Astrocyte (in vitro differentiated cells and primary cell): ENCODE results near the gene IRAK1. TPM values are rescaled to one million over a fixed set of nuclear protein-coding genes. Genes with fewer than 3 reads are reported as not detected.

Source experiments
- DNase-seq: peaks from one replicate; pipeline ENCODE4 v3.0.0-alpha.2; 2010; ENCODE audit warnings: low read depth
- FAIRE-seq: peaks from 2 replicates; lab custom pipeline; 2011; peaks lifted over from hg19 to GRCh38; lab: Jason Lieb, UNC
- H2AFZ ChIP-seq: 2 replicates; pipeline ENCODE4 v1.6.0; 2012; ENCODE audit warnings: low read depth, low read length, inconsistent platforms
- H3K27ac ChIP-seq: 2 replicates; pipeline ENCODE4 v1.5.1; 2011; ENCODE audit warnings: low read depth, low read length, inconsistent platforms
- H3K27me3 ChIP-seq: 2 replicates; pipeline ENCODE4 v1.6.0; 2011; ENCODE audit warnings: low read length, inconsistent platforms; ENCODE audit not compliant: insufficient read depth
- H3K36me3 ChIP-seq: 2 replicates; pipeline ENCODE4 v1.5.1; 2011; ENCODE audit warnings: low read length, inconsistent platforms; ENCODE audit not compliant: insufficient read depth
- H3K4me1 ChIP-seq: 2 replicates; pipeline ENCODE4 v1.5.1; 2011; ENCODE audit warnings: low read length, inconsistent platforms; ENCODE audit not compliant: insufficient read depth
- H3K4me2 ChIP-seq: 2 replicates; pipeline ENCODE4 v1.6.0; 2012; ENCODE audit warnings: low read length, inconsistent platforms
- H3K4me3 ChIP-seq: 2 replicates; pipeline ENCODE4 v1.5.1; 2011; ENCODE audit warnings: low read depth, mild to moderate bottlenecking, low read length, inconsistent platforms; ENCODE audit not compliant: insufficient read depth
- H3K79me2 ChIP-seq: 2 replicates; pipeline ENCODE4 v1.6.0; 2012; ENCODE audit warnings: mild to moderate bottlenecking, low read length, inconsistent platforms; ENCODE audit not compliant: insufficient read depth
- H3K9ac ChIP-seq: 2 replicates; pipeline ENCODE4 v1.6.0; 2012; ENCODE audit warnings: mild to moderate bottlenecking, low read length, inconsistent platforms
- H3K9me3 ChIP-seq: 2 replicates; pipeline ENCODE4 v1.5.1; 2012; ENCODE audit warnings: low read depth, mild to moderate bottlenecking, low read length, inconsistent platforms; ENCODE audit not compliant: insufficient read depth
- H4K20me1 ChIP-seq: 2 replicates; pipeline ENCODE4 v1.6.0; 2012; ENCODE audit warnings: low read length, inconsistent platforms; ENCODE audit not compliant: insufficient read depth
- H3K27ac Mint-ChIP-seq: one replicate; pipeline ENCODE4 v1.8.0; 2021; ENCODE audit warnings: mild to moderate bottlenecking, mixed read lengths; ENCODE audit not compliant: unreplicated experiment
- H3K27me3 Mint-ChIP-seq: one replicate; pipeline ENCODE4 v1.8.0; 2021; ENCODE audit warnings: low read depth, mixed read lengths; ENCODE audit not compliant: unreplicated experiment
- H3K36me3 Mint-ChIP-seq: one replicate; pipeline ENCODE4 v1.8.0; 2021; ENCODE audit warnings: low read depth, mixed read lengths; ENCODE audit not compliant: unreplicated experiment
- H3K4me1 Mint-ChIP-seq: one replicate; pipeline ENCODE4 v1.8.0; 2021; ENCODE audit warnings: low read depth, mixed read lengths; ENCODE audit not compliant: unreplicated experiment
- H3K4me3 Mint-ChIP-seq: one replicate; pipeline ENCODE4 v1.8.0; 2021; ENCODE audit warnings: mild to moderate bottlenecking, moderate library complexity, mixed read lengths; ENCODE audit not compliant: unreplicated experiment
- H3K9me3 Mint-ChIP-seq: one replicate; pipeline ENCODE4 v1.8.0; 2021; ENCODE audit warnings: mild to moderate bottlenecking, mixed read lengths; ENCODE audit not compliant: unreplicated experiment
- CTCF ChIP-seq: IDR thresholded peaks from 2 replicates; pipeline ENCODE4 v1.5.1; 2011; ENCODE audit warnings: low read depth, mild to moderate bottlenecking, inconsistent platforms, low read length, moderate library complexity; ENCODE audit not compliant: insufficient read depth
- EZH2 ChIP-seq: IDR thresholded peaks from 2 replicates; pipeline ENCODE4 v1.6.1; 2012; ENCODE audit warnings: mild to moderate bottlenecking, low read length, inconsistent platforms; ENCODE audit not compliant: insufficient read depth
- microRNA-seq: library from miRNA; unstranded; fragments of <30 nt; microRNA quantifications from one replicate; pipeline ENCODE4 v1.2.0, GENCODE V29; 2020
- total RNA-seq: library from RNA; stranded (reverse); gene quantifications from 2 replicates; pipeline ENCODE4 v1.2.1, GENCODE V29; 2021

The IRAK1 gene
- total RNA-seq, 1 donor from 2014 or later: 69.6 TPM

DNA sequence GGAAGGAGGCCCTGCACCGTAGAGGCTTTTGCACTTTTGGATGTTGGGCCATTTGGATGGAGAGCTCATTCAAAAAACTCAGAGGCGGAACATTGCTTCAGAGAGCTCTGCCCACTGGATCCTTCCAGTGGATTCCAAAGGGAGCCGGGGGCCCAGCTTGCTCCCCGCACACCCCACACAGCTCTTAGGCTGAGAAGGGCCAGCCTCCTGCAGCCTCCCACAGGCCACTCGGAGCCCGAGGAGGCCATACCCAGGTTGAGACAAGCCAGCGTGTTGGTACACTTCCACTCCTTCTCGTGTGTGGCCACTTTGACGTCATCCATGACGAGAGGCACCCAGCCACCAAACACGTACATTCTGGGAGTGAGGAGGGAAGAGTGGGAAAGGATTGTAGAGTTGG lies 58.4 kb downstream of the IRAK1 start:
- peaks cover 7% of the 10 kb centered on the region for H3K36me3 Mint-ChIP-seq
- H3K9ac ChIP-seq: no peak overlapping the region
- H3K9me3 ChIP-seq: no peaks in the 10 kb centered on the region
- DNase-seq: no peak
- H3K27me3 Mint-ChIP-seq: no peaks in the 10 kb centered on the region
- no peak overlapping the region for H2AFZ ChIP-seq
- TF ChIP-seq CTCF (no peak), EZH2 (no peak)
- no peak overlapping the region for H3K27ac Mint-ChIP-seq
- peaks cover 55% of the 10 kb centered on the region for H4K20me1 ChIP-seq
- peaks cover 4% of the 10 kb centered on the region for H3K4me1 Mint-ChIP-seq
- no peak overlapping the region for H3K4me2 ChIP-seq
- no peak overlapping the region for H3K27ac ChIP-seq
- no peak for FAIRE-seq
- no peak overlapping the region for H3K4me3 Mint-ChIP-seq
- peaks cover 5% of the 10 kb centered on the region for H3K36me3 ChIP-seq
- no peaks in the 10 kb centered on the region for H3K9me3 Mint-ChIP-seq
- peaks cover 57% of the 10 kb centered on the region for H3K79me2 ChIP-seq
- H3K4me3 ChIP-seq: no peak overlapping the region
- H3K4me1 ChIP-seq: peaks cover 1% of the 10 kb centered on the region
- H3K27me3 ChIP-seq: no peaks in the 10 kb centered on the region

- Histone ChIP-seq H3K9ac (no peak overlapping the region), H3K4me2 (no peak overlapping the region), H3K27me3 (no peaks in the 10 kb centered on the region), H4K20me1 (peaks cover 50% of the 10 kb centered on the region), H2AFZ (no peak overlapping the region), H3K79me2 (peaks cover 52% of the 10 kb centered on the region), H3K27ac (no peak overlapping the region), H3K4me1 (no peaks in the 10 kb centered on the region), H3K36me3 (peaks cover 5% of the 10 kb centered on the region), H3K4me3 (no peak overlapping the region), H3K9me3 (no peaks in the 10 kb centered on the region)
- FAIRE-seq (no peak), DNase-seq (no peak)
- Mint-ChIP-seq H3K4me1 (no peaks in the 10 kb centered on the region), H3K27me3 (no peaks in the 10 kb centered on the region), H3K4me3 (no peak overlapping the region), H3K9me3 (no peaks in the 10 kb centered on the region), H3K27ac (no peak overlapping the region), H3K36me3 (peaks cover 7% of the 10 kb centered on the region)
- TF ChIP-seq CTCF (no peak), EZH2 (no peak)
These were observed 58.9 kb downstream of the IRAK1 start for GRCh38 chrX:153960786-153961185.

Small RNA genes within 50 kb of the gene (microRNA-seq; reads per million reads assigned to microRNA genes)
- gene MIR3202-1 (not detected), gene MIR3202-2 (not detected), gene MIR718 (not detected)

Other genes with a start within 250 kb of the IRAK1 start
- gene SRPK3, start 238.9 kb downstream of the IRAK1 start, total RNA-seq: not detected in 2 replicates
- gene IDH3G, start 225.5 kb downstream of the IRAK1 start, total RNA-seq: 40.0 and 41.9 TPM in 2 replicates
- 252 and 299 TPM in 2 replicates for gene SSR4, start 225.2 kb downstream of the IRAK1 start, total RNA-seq
- gene PDZD4, start 189.4 kb downstream of the IRAK1 start, total RNA-seq: 9.9 and 13.1 TPM in 2 replicates
- gene L1CAM, start 133.7 kb downstream of the IRAK1 start, total RNA-seq: 347 and 353 TPM in 2 replicates
- gene AVPR2, start 115.2 kb downstream of the IRAK1 start, total RNA-seq: not detected in 2 replicates
- gene ARHGAP4, start 93.6 kb downstream of the IRAK1 start, total RNA-seq: 3.9 and 4.3 TPM in 2 replicates
- 134 and 144 TPM in 2 replicates for gene NAA10, start 84.9 kb downstream of the IRAK1 start, total RNA-seq
- gene RENBP, start 75.3 kb downstream of the IRAK1 start, total RNA-seq: 1.7 and 2.2 TPM in 2 replicates
- 58.1 and 61.2 TPM in 2 replicates for gene HCFC1, start 48.1 kb downstream of the IRAK1 start, total RNA-seq
- 8.6 and 10.6 TPM in 2 replicates for gene TMEM187, start 47.1 kb downstream of the IRAK1 start, total RNA-seq
- gene MECP2, start 77.8 kb upstream of the IRAK1 start, total RNA-seq: 29.2 and 36.2 TPM in 2 replicates
- gene OPN1LW, start 124.3 kb upstream of the IRAK1 start, total RNA-seq: not detected in 2 replicates
- not detected in 2 replicates for gene OPN1MW, start 162.7 kb upstream of the IRAK1 start, total RNA-seq
- gene OPN1MW2, start 199.9 kb upstream of the IRAK1 start, total RNA-seq: not detected in 2 replicates
- gene OPN1MW3, start 237.7 kb upstream of the IRAK1 start, total RNA-seq: not detected in 2 replicates